Lower lobe of right lung (tissue), 2 donors: ENCODE results near the gene SHLD2. TPM values are rescaled to one million over a fixed set of nuclear protein-coding genes. Genes with fewer than 3 reads are reported as not detected.
A peak's percentile ranks its signal among the peaks of the same experiment; 100 is the strongest.
"Not testable (repeated sequence)": the region's sequence is repeated elsewhere in the genome, so short reads cannot be mapped to it uniquely, and the experiment has no call there.

Experiments used
- ATAC-seq, 2 donors: fragments of 200-7000 bp; cut with Tn5 transposase; one replicate each; pipeline ENCODE4 v1.9.1; 2020 to 2022; ENCODE audit warnings: mild to moderate bottlenecking in 2 of 2, moderate library complexity in 2 of 2
- DNase-seq: peaks from one replicate; pipeline ENCODE4 v3.0.0-alpha.2; 2020
- H3K27ac ChIP-seq: fragments of 200-600 bp; one replicate; pipeline ENCODE4 v1.8.0; 2022
- H3K27me3 ChIP-seq: fragments of 200-600 bp; one replicate; pipeline ENCODE4 v1.8.0; 2022; ENCODE audit warnings: low read depth
- H3K36me3 ChIP-seq: fragments of 200-600 bp; one replicate; pipeline ENCODE4 v1.8.0; 2022; ENCODE audit warnings: mild to moderate bottlenecking
- H3K4me1 ChIP-seq: fragments of 200-600 bp; one replicate; pipeline ENCODE4 v1.8.0; 2022
- H3K4me3 ChIP-seq: fragments of 200-600 bp; one replicate; pipeline ENCODE4 v1.8.0; 2022; ENCODE audit warnings: mild to moderate bottlenecking
- H3K9me3 ChIP-seq: fragments of 200-600 bp; one replicate; pipeline ENCODE4 v1.8.0; 2022
- intact Hi-C: fragments of 100-400 bp; cut with DNase I; formaldehyde crosslinking; loops from one replicate; pipeline ENCODE4 v1.11.0; 2022
- total RNA-seq: library from RNA; stranded (reverse); fragmentation: NEBNext Ultra II Directional; extraction: Animal tissue kit (Norgen Biotek cat#: 25700); gene quantifications from one replicate; pipeline ENCODE4 v1.2.1, GENCODE V29; 2021
- donor health status: DM: no; HTN: yes; CAD: no; lungs with severe emphysema.

SHLD2 gene
- total RNA-seq, 1 donor from 2014 or later = 23.2 TPM

DNA sequence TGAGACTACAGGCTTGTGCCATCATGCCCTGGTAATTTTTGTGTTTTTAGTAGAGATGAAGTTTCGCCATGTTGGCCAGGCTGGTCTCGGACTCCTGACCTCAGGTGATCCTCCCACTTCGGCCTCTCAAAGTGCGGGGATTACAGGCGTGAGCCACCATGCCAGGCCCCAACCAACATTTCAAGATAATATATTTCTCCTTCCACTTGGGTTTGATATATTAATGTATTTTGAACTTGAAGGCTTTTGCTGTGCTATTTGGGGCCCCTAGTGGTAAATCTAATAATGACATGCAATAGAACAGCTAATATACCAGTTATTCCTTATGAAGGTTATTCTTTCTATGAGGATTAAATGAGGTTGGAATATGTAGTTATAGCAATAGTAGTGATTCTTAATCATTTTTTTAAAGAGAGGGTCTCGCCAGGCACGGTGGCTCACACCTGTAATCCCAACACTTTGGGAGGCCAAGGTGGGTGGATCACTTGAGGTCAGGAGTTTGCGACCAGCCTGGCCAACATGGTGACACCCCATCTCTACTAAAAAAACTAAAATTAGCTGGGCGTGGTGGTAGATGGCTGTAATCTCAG, 54.1 kb downstream of the SHLD2 start:
- intact Hi-C loops, H3K27ac ChIP-seq, H3K9me3 ChIP-seq, H3K4me3 ChIP-seq, H3K27me3 ChIP-seq, H3K4me1 ChIP-seq, DNase-seq: not testable (repeated sequence)
- peak; percentile 29 to 58 for ATAC-seq
- peaks cover 12% of the 10 kb centered on the region for H3K36me3 ChIP-seq

DNA sequence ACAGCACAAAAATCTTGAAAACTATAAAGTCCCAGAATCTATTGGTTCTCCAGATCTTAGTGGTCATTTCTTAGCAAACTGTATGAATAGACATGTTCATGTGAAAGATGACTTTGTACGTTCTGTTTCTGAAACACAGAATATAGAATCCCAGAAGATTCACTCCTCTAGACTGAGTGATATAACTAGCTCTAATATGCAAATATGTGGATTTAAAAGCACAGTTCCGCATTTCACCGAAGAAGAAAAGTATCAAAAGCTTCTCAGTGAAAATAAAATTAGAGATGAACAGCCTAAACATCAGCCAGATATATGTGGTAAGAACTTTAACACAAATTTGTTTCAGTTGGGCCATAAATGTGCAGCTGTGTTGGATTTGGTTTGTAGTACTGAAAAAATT, 56.5 kb downstream of the SHLD2 start:
- H3K27ac ChIP-seq, H3K27me3 ChIP-seq, ATAC-seq, H3K4me3 ChIP-seq, H3K9me3 ChIP-seq, DNase-seq, intact Hi-C loops, H3K4me1 ChIP-seq: not testable (repeated sequence)
- H3K36me3 ChIP-seq = peaks cover 16% of the 10 kb centered on the region

DNA sequence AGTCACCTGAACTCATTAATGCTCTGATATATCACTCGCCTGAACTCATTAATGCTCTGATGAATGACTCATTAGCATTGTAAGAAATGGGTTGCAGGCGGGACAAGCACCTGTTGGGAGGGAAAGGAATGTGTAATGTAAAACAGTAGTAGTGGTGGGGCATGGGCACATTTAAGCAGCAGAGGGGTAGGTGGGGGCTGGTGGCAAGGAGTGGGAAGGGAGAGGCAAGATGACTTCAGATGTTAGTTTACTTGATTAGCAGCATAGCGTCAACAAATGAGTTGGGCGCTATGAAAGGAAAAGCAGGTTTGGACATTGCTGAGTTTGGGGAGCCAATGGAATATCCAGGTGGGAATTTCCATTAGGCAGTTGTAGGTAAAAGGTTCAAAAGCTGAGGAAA, 61.8 kb downstream of the SHLD2 start:
- H3K4me3 ChIP-seq, H3K4me1 ChIP-seq, ATAC-seq, H3K9me3 ChIP-seq, DNase-seq, intact Hi-C loops, H3K27me3 ChIP-seq, H3K27ac ChIP-seq: not testable (repeated sequence)
- H3K36me3 ChIP-seq = peaks cover 14% of the 10 kb centered on the region

DNA sequence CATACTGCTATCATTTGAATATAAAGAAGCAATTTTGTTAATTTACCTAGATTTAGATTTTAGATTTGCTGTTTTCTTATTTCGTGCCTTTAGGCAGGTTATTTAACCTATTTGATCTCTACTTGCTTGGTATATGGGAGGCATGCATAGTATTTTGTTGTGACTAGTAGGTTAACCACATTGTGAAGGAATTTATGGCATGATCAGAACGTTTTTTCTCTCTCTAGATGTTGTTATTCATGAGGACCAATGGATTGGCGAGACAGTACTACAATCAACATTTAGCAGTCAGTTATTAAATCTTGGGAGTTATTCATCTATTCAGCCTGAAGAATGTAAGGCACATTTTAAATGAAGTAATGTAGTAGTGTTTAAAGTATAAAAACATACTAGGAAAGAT, 62.8 kb downstream of the SHLD2 start:
- H3K27ac ChIP-seq, ATAC-seq, H3K4me3 ChIP-seq, intact Hi-C loops, DNase-seq, H3K27me3 ChIP-seq, H3K4me1 ChIP-seq, H3K9me3 ChIP-seq: not testable (repeated sequence)
- H3K36me3 ChIP-seq = peaks cover 13% of the 10 kb centered on the region

DNA sequence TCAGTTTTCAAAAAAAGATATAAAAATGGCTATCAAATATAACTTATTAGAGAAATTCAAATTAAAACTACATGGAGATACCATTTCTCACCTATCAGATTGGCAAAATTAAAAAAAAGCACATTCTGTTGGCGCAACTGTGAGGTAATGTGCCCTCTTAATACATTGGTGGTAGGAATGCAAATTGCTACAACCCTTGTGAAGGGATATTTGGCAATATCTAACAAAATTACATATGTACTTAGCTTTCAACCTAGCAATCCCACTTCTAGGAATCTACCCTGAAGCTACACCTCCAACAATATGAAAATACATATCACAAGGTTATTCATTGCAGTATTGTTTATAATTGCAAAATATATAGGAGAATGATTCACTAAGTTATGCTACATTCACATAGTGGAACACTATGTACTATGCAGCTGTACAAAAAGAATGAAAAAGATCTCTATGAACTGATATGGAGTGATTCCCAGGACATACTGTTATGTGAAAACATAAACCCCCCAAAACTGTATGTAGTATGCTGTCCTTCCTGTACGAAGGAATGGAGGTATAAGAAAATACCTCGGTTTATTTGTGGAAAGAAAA, 67.8 kb downstream of the SHLD2 start:
- H3K27me3 ChIP-seq, H3K4me3 ChIP-seq, H3K4me1 ChIP-seq, H3K27ac ChIP-seq, H3K36me3 ChIP-seq, intact Hi-C loops, H3K9me3 ChIP-seq, ATAC-seq, DNase-seq: not testable (repeated sequence)

DNA sequence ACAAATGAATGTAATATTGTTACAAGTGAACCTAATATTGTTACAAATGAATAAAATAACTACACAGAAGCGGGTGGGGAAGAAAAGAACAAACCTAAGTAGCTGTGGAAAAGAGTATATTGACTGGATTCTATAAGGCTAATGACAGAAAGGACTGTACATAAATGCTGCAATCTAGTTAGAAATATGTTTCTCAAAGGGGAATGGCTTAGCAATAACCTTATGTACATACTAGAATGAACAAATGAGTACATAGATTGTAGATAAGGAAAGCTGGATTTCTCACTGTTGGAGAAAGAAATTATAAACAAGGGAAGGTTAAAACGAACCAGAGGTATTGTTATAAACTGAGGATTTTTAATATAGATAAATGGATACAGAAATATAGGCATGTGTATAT, 68.4 kb downstream of the SHLD2 start:
- DNase-seq, ATAC-seq, intact Hi-C loops, H3K36me3 ChIP-seq, H3K4me1 ChIP-seq, H3K9me3 ChIP-seq, H3K4me3 ChIP-seq, H3K27me3 ChIP-seq, H3K27ac ChIP-seq: not testable (repeated sequence)

DNA sequence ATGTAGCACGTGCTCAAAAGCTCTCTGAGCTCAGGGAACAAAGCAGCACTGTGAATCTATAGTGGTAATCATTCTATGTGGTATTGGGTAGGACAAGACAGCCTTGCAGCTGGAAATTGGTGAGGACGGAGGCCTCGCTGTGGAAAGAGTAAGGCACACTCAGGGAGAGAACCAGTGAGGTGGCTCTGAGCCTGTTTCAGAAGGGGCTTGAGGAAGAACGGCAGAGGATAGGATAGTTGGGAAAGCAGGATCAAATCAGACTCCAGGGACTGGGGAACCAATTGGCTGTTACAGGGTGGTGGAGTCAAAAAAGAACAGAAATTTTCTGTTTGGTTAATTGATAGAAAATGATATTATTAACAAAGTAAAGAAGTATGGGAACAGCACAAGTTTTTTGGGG, 74.9 kb downstream of the SHLD2 start:
- H3K4me3 ChIP-seq, H3K27ac ChIP-seq, DNase-seq, ATAC-seq, H3K27me3 ChIP-seq, H3K9me3 ChIP-seq, H3K4me1 ChIP-seq, intact Hi-C loops: not testable (repeated sequence)
- peaks cover 14% of the 10 kb centered on the region for H3K36me3 ChIP-seq

DNA sequence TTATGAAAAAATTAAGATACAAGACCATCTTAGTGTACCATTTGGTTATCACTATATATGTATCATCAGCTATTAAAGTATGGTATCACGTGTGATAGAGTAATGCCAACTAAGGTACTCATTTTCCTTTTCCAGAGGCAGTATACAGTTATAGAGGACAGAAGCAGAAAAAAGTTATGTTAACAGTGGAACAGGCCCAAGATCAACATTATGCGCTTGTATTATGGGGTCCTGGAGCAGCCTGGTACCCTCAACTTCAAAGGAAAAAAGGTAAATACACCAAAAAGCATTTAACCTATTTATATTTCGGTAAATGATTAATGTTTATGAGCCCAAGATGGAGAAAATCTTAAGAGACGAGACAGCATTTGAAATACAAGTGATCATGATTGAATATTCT, 75.7 kb downstream of the SHLD2 start:
- H3K9me3 ChIP-seq, H3K4me3 ChIP-seq, ATAC-seq, intact Hi-C loops, H3K4me1 ChIP-seq, H3K27ac ChIP-seq, H3K27me3 ChIP-seq, DNase-seq: not testable (repeated sequence)
- H3K36me3 ChIP-seq = peaks cover 14% of the 10 kb centered on the region

DNA sequence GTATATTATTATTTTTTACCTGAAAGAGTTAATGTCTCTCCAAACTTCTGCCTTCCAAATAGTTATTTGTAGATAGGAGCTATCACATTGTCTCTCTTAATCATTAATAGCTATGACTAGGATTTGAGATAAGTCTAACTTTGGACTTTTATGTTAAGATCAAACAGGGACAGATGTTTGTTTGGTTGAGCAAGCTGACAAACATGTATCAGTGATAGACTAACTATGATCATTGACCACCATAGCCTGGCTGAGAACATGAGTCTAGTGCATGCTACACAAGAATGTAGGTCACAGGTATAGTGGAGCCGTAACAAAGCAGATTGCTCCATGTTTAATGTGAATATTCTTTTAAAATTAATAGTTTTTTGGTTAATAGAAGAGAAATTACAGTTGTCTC, 76.7 kb downstream of the SHLD2 start:
- DNase-seq, H3K9me3 ChIP-seq, H3K27me3 ChIP-seq, intact Hi-C loops, ATAC-seq, H3K4me3 ChIP-seq, H3K27ac ChIP-seq, H3K4me1 ChIP-seq: not testable (repeated sequence)
- peaks cover 14% of the 10 kb centered on the region for H3K36me3 ChIP-seq

DNA sequence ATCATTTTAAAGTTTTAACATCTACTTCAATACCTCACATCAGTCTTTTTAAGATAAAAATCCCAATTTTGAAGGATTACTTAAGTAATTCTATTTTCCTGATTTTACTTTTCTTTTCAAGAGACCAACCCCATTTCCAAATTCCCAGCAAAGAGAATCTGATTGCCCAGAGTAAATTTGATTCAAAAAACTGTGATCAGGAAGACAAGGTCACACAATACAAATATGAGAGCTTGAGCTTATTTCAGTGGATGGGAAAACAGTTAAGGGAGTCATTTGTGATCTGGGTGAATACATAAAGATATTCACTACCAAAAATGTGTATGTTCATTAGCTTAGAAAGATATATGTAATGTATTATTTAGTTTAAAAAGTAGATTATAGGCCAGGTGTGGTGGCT, 77.2 kb downstream of the SHLD2 start:
- not testable (repeated sequence) for DNase-seq

DNA sequence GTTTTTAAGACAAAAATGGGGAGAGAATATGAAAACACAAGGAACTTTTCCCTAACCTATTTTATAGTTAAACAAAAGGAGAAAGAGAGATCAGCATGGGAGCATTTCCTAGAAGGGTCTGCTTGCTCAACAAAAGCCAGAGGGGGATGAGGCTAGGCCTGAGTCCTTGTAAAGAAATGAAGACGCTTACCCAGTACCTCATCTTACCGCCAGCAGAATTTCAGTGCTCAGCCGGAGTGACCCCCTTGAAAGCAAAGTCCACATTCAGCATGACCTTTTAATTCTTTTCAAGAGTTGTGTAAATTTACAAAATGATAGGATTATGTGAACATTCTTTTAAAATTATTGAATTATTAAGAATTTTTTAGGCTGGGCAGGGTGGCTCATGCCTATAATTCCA, 82.6 kb downstream of the SHLD2 start:
- H3K27ac ChIP-seq, DNase-seq, H3K36me3 ChIP-seq, H3K4me3 ChIP-seq, intact Hi-C loops, ATAC-seq, H3K9me3 ChIP-seq, H3K4me1 ChIP-seq, H3K27me3 ChIP-seq: not testable (repeated sequence)

More for the DNA sequence above, 77.2 kb downstream of the SHLD2 start:
- H3K4me1 ChIP-seq, ATAC-seq, H3K4me3 ChIP-seq, H3K27me3 ChIP-seq, H3K9me3 ChIP-seq, intact Hi-C loops, H3K27ac ChIP-seq: not testable (repeated sequence)
- H3K36me3 ChIP-seq = peaks cover 14% of the 10 kb centered on the region

DNA sequence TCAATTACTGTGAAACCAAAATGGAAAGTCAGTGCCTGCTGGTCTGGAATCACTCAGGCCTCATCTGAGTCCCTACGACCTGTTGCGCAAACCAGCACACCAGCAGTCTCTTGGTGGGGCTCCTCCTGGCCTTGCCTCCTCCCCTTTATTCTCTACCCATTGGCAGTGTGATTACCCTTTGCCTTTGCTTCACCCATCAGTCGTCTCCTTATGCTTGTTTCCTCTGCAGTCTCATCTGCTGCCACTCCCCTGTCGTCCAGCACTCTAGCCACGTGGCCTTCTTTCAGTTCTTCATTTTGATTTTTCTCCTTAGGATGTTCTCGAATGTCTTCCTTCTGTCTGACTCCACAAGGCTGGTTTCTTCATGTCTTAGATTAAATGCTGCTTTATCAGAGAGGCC, 89.4 kb downstream of the SHLD2 start:
- H3K4me3 ChIP-seq, intact Hi-C loops, H3K4me1 ChIP-seq, H3K27me3 ChIP-seq, H3K27ac ChIP-seq, H3K9me3 ChIP-seq: not testable (repeated sequence)
- peak; percentile 58 for DNase-seq
- H3K36me3 ChIP-seq = peaks cover 15% of the 10 kb centered on the region
- ATAC-seq = peak; percentile 62 to 91

DNA sequence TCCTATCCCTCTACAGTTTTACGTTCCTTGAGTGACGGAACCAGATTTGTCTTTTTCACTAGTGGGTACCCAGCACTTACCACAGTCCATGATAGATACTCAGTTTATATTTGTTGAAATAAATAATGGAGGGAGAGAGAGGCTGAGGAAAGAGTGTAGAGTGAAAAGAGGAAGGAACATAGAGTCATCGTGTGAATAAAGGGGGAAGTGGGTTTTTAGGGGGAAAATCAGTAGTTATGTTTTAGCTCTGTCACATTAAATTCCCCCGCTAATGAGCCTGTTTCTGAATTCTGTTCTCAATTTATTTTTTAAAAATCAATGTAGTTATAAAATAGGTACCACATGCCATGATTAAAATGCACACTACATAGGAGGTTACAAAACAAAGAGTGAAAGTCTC, 91.0 kb downstream of the SHLD2 start:
- H3K9me3 ChIP-seq, H3K27ac ChIP-seq, H3K4me1 ChIP-seq, intact Hi-C loops, H3K27me3 ChIP-seq, H3K4me3 ChIP-seq, DNase-seq, ATAC-seq: not testable (repeated sequence)
- peaks cover 15% of the 10 kb centered on the region for H3K36me3 ChIP-seq

DNA sequence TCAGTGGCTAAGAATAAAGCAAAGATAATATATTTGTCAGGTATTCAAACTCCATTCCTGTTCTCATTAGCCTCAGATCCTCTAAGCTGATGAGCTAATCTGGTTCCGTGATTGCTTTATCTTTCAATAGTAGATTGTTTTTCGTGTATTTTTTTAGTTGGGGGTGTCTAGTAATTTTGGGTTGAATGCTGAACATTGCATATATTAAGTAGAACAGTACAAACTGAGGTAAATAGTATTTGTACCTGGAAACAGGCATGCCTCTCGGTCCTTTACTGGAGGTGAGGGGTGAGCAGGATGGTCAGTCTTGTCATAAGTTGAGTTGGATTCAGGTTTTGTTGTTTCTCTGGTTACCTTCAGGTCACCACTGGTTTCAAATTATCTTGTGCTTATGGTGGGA, 92.6 kb downstream of the SHLD2 start:
- H3K4me3 ChIP-seq, H3K9me3 ChIP-seq, H3K27me3 ChIP-seq, H3K4me1 ChIP-seq, DNase-seq, ATAC-seq, intact Hi-C loops, H3K27ac ChIP-seq: not testable (repeated sequence)
- peaks cover 21% of the 10 kb centered on the region for H3K36me3 ChIP-seq
